Right renal pelvis (tissue), 4 donors: ENCODE measurements around the gene FAM171A2. TPM values are rescaled to one million over a fixed set of nuclear protein-coding genes. Genes with fewer than 3 reads are reported as not detected.
A peak's percentile ranks its signal among the peaks of the same experiment; 100 is the strongest.
"Not testable (repeated sequence)": the region's sequence is repeated elsewhere in the genome, so short reads cannot be mapped to it uniquely, and the experiment has no call there.

Experiments used
- DNase-seq, 4 donors: peaks; one replicate each; pipeline ENCODE4 v3.0.0-alpha.2; 2013; ENCODE audit warnings: low read depth in 4 of 4, low spot score in 3 of 4, missing footprints in 1 of 4
- polyA plus RNA-seq, 4 donors: library from polyadenylated mRNA; unstranded; fragments of 120-200 nt; gene quantifications; one replicate each; pipeline ENCODE4 v1.2.1, GENCODE V29; 2013; ENCODE audit not compliant: insufficient read length in 4 of 4

FAM171A2 gene
- polyA plus RNA-seq, 4 donors, result 35.1 to 53.2 (median 36.1) TPM

DNA sequence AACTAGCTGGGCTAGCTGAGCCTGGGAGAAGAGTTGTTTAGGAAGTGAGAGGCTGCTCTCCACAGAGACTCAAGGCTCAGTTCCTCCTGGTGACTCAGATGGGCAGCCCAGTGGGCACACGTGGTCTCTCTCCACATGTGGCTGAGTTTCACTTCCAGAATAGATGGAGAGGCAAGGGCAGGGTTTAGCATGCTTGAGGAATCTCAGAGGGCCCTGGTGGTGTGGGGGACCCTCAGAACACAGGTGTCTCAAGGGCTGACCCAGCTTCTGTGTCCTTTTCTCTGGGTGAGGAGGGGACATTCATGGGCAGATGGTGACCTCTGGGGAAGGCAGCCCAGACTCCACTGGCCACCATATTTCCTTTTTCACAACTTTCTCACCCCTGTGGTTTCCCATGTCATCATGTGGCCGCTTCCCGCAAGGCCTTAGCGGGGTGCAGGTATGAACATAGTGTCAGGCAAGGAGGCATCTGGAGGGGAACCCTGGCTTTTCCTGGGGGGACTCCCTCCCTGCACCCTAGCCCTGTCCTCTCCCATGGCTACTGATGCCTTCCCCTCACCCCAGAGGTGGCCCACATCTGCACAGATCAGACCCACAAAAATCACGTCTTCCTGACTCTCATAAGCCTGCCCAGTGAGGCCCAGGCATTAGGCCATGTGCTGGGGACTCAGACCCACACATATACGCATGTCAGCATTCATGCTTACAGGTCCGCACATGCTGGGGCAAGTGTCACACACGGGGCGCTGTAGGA lies 15.2 kb downstream of the FAM171A2 start:
- no peak for DNase-seq

DNA sequence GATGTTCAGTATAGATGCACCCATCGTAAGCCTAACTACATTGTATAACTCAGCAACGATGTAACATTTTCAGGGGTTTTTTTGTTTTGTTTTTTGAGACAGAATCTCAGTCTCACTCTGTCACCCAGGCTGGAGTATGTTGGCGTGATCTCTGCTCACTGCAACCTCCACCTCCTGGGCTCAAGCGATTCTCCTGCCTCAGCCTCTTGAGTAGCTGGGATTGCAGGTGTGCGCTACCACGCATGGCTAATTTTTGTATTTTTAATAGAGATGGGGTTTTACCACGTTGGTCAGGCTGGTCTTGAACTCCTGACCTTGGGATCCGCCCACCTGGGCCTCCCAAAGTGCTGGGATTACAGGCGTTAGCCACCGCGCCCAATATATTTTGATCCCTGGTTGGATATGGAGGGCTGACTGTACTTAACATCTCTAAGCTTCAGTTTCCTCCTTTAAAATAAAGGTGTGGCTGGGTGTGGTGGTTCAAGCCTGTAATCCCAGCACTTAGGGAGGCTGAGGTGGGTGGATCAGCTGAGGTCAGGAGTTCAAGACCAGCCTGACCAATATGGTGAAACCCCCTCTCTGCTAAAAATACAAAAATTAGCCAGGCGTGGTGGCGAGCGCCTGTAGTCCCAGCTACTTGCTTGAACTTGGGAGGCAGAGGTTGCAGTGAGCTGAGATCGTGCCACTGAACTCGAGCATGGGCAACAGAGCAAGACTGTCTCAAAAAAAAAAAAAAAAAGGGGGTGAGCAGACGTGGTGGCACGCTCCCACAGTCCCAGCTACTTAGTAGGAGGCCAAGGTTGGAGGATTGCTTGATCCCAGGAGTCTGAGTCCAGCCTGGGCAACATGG lies 16.2 kb downstream of the FAM171A2 start:
- not testable (repeated sequence) for DNase-seq

DNA sequence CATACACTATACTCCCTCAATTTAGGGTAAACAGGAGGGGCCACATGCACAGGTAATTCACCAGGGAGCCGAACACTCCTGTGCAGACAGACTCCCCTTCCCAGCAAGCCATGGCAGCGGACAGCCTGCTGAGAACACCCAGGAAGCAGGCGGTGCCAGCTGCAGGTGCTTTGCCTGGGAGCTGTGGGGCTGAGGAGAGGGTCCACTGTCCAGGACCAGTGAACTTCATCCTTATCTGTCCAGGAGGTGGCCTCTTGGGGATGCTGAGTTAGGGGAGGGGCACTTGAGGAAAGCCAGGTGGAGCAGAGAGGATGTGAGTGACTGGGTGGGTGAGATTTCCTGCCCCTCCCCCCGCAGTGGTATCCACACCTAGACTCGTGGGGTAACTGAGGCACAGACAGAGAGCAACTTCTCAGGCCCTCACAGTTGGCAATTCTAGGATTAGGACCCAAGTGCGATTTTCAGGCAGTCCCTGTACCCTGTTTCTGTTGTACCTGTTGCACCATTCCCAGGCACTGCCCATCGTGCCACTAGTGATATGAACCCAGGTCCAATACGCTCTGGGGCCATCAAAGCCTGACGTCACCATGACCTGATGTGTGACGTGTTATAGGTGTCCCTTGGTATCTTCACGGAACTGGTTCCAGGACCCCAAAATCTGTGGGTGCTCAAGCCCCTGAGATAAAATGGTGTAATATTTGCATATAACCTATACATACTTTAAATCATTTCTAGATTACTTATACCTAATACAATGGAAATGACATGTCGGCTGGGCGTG lies 17.4 kb downstream of the FAM171A2 start:
- no peak for DNase-seq

DNA sequence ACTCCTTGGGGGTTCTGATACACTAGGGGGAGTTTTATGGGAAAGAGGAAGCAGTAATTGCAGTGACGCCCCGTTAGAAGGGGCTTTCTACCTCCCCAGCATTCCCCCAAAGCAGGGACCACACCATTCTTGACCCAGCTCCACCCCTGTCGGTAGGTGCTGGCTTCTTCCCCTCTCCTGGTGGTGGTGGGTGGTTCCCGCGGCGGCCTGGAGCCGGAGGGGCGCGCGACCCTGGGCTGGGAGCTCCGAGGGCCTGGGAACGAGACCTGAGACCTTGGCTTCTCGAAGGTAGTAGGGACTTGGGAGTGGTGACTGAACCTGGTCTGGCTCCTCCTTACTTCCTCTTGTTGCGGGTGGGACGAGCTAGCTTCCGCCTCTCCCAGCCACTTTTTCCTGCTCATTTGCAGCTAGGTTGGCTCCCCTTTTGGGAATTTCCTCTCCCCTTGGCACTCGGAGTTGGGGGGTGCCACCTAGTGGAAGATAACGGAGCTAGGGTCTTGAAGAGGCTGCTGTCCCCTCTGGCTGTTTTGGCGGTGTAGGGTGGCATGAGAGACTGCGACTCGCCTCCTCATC lies 18.1 kb downstream of the FAM171A2 start:
- peak in 1 of 4 donors; percentile 62 for DNase-seq

DNA sequence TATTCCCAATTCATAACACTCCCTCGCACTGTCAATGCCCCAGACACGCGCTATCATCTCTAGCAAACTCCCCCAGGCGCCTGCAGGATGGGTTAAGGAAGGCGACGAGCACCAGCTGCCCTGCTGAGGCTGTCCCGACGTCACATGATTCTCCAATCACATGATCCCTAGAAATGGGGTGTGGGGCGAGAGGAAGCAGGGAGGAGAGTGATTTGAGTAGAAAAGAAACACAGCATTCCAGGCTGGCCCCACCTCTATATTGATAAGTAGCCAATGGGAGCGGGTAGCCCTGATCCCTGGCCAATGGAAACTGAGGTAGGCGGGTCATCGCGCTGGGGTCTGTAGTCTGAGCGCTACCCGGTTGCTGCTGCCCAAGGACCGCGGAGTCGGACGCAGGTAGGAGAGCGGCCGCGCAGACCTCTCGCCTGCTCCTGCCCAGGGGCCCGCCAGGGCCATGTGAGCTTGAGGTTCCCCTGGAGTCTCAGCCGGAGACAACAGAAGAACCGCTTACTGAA lies 18.7 kb downstream of the FAM171A2 start, which contains the start of gene GRN:
GRN (plus strand) TSS at position 364 of the 515 bp plus-strand sequence. CDS start 3,863 bp downstream, outside the sequence.
- DNase-seq, result peak; percentile 88 to 99 (median 98)

DNA sequence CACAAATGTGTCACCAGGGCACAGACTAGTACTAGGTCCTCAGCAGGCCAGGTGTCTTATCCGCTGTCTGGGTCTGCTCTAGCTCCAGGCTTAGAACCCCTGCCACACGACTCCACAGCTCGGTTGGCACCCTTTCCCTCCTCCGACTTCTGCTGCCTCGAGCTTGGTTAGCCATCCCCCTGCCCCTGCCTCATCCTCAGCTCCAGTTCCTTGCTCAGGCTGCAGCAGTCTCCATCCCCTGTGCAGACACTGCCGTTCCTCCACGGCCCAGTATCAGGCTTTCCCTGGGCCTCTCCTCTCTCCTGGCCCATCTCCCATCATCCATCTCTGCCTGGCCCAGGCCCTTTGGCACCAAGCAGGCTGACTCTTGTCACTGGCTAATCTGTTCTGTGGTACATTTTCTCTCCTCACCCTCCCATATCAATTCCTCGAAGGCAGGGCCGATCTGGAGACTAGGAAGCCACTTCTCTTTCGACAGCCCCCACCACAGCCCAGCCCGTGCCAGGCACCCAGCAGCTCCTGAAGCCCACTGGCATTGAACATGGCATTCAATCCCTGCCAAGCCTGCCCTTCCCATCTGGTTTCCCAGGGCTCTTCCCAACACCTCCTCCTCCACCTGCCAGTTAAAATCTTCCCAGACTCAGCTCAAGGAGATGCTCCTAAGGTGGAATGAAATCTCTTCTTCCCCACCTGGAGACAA lies 20.0 kb downstream of the FAM171A2 start:
- no peak for DNase-seq

DNA sequence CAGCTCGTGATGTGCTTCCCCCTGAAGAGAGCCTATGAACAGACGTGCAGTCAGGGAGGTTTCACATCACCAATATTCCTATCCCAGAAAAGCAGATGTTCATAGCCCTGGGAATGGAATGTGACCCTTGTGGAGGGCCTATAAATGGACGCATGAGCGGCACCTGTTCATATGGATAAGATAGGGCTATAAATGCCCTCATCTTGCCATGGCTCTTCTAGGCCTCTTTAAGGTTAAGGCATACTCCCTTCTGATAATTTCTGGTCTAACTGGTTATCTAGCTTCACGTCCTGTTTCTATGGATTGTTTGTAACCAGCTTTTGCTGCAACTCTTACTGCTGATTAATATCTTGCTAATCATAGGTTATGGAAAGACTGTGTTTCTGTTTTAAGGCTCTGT lies 23.1 kb downstream of the FAM171A2 start:
- DNase-seq, result not testable (repeated sequence)

DNA sequence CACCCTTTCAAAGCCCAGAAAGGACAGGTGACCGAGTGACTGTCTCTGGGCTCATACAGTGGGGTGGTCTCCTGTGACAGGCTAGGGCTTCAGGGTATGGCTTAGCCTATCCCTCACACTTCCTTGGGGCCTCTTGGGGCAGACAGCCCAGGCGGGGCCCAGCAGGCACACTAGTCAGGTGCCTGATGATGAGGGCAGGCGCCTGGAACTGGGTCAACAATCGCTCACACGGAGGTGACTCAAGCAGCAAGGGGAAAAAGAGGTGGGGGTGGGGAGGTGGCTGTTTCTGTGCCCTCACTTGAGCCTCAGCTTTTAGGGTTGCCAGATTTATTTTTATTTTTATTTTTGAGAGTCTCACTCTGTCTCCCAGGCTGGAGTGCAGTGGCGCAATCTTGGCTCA lies 25.0 kb downstream of the FAM171A2 start:
- no peak for DNase-seq

DNA sequence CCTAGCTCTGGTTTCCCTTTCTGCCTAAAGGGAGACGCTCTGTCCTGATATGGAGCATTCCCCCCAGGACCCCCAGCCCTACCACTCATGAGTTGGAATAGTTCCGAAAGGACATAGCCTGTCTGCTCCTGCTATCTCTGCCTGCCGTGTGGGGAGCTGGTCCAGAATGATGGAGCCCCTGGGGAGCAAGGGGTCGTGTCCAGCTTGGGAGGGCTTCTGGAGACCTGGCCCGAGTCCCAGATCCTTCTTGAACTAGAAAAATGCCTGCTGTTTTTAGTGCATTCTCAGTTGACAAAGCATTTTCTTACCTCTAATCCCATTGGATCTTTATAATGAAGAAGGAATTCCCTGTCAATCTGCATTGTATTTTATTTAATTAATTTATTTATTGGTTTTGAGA lies 27.7 kb downstream of the FAM171A2 start:
- no peak for DNase-seq

DNA sequence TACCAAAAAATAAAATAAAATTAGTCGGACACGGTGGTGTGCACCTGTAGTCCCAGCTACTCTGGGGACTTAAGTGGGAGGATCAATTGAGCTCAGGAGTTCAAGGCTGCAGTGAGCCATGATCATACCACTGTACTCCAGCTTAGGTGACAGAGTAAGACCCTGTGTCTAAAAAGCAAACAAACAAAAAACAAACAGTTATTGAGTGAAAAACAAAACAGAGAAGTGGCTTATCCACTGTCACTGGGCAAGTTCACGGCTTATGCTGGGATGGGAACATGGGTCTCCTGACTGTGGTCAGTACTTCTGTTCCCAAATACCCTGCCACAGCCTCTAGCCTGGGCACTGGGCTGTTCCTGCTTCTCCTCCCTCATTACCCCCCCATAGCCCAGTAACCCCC lies 28.1 kb downstream of the FAM171A2 start:
- no peak for DNase-seq

DNA sequence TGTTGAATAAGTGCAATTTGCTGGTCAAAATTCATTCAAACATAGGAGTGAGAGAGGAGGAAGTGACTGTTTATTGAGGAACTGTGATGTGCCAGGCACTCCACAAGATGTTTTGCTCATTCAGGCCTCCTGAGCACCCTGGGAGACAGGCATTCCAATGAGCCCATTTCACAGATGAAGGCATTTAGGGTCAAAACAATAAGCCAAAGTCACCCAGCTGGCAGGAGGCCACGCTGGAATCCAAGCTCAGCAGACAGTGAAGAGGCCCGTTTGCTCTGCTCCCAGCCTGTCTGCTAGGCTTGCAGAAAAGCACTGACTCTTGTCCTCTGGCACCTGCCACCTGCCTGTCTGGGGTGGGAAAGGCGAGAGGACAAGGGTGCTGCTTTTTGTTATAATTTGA lies 28.9 kb downstream of the FAM171A2 start:
- DNase-seq, result no peak

DNA sequence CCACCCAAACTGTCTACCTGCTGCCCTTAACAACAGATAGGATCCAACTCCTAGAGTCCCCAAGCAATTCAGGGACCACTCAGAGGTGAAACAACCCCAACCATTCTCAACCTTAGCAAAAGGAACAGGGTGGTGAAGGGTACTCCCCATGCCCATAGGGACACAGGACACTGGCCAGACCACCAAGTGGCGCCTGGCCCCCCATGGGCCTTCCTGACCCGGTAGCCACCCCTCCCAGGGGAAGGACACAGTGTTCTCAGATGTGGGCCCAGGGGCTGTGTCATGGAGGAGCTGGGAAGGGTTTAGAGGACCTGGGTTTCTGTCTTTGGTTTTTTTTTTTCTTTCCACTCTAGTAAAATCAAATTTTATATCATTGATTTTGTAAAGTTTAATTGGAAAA lies 29.3 kb downstream of the FAM171A2 start:
- no peak for DNase-seq

DNA sequence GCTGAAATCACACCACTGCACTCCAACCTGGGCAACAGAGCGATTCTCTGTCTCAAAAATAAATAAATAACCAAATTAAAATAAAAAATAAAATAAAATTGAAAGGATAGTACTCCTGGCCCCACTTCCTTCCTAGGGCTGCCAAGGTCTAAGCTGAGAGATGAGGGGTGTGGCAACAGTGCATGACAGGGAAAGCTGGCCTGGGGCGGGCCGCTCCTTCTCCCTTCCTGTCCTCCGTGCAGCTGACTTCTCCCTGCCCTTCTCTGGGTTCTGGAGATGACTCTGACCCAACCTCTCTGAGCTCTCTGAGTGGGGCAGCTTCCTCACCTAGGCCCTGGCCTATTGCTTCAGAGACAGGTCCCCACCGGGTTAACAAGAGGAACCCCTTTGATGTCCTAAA lies 30.3 kb downstream of the FAM171A2 start:
- no peak for DNase-seq

DNA sequence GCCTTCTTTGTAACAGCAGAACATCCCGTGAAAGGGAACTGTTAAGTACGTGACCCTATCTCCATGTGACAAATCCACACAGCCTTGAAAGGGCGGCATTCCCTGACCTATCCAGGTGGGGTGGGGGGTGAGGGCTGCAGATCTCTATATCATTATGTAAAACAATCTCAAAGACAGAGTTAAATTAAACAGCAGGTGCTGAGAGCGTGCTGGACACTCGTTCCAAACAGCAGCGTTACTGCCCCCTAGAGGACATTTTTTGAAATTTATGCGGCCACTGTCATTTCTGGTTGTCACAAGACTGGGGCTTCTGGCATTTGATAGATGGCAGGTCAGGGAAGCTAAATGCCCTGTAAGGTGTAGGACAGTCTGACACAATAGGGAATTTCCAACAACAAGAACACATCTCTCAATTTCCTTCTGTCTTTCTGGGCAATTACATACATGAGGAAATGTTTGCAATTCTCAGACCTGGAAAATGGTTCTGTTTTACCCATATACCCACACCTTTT lies 32.3 kb downstream of the FAM171A2 start:
- DNase-seq, result peak in 1 of 4 donors; percentile 78

DNA sequence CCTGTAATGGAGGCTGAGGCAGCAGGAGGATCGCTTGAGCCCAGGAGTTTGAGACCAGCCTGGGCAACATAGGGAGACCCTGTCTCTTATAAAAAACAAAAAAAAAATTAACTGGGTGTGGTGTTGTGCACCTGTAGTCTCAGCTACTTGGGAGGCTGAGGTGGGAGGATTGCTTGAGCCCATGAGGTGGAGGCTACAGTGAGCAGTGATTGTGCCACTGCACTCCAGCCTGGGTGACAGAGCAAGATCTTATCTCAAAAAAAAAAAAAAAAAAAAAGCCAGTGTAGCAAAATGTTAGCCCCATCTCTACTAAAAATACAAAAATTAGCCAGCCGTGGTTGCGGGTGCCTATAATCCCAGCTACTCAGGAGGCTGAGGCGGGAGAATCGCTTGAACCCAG lies 33.4 kb downstream of the FAM171A2 start:
- DNase-seq, result not testable (repeated sequence)

DNA sequence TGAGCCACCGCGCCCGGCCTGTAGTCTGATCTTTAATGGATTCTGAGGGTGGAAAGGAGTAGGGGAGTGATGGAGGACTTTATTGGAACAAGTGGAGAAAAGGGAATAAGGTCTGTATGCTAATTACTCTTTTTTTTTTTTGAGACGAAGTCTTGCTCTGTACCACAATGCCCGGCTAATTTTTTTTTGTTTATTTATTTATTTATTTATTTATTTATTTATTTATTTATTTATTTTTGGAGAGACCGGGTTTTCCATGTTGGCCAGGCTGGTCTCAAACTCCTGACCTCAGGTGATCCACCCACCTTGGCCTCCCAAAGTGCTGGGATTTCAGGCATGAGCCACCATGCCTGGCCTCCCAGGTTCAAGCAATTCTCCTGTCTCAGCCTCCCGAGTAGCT lies 34.1 kb downstream of the FAM171A2 start:
- DNase-seq, result not testable (repeated sequence)

DNA sequence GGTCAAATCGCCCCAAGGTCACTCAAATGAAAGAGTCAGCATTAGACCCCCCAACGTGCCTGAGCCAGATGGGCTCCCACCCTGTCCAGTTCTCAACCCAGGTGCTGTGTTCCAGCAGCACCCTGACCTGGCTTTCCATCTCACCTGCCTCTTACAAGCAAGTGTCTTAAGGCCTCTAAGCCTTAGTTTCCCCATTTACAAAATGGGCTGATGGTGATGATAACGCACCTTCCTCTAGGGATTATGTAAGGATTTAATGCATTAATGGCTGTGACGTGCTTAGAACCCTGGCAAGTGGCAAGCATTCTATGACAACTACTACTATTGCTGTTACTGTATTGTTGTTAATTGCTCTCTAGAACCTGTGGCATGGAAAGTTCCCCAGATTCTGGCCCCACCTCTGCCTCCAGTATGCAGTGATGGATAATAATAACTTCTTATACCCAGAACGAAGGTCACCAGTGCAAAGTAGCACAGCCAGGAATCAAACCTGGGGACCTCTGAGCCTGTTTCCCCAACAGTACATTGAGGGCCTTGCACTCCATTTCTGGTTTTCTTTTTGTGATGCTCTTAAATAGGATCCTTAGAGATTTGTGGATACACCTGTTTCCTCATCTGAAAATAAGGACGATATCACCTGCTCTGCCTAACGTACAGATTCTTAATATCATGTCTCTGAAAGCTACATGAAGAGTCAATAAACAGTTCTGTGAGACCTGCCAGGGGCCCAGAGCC lies 35.8 kb downstream of the FAM171A2 start:
- no peak for DNase-seq

DNA sequence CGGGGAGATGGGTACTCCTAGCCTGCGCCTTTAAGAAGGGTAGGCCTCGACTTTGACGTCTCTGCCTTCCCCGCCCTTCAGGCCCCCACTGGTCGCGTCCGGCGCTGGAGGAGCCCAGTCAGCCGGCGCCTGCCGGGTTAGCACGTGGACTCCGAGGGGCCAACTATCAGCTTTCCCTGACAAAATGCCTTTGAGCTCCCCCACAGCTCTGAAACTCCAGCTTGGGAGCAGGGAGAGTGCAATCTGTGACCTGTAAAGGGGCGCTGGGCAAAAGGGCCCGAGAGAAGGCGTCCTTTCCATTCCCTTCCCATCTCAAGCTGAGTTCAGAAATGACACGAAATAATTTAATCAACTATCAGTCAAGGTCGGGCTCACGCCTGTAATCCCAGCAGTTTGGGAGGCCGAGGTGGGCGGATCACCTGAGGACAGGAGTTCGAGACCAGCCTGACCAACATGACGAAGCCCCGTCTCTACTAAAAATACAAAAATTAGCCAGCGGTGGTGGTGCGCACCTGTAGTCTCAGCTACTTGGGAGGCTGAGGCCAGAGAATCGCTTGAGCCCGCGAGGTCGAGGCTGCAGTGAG lies 36.7 kb downstream of the FAM171A2 start:
- peak; percentile 80 to 94 (median 92) for DNase-seq
